Endothelial cell of umbilical vein (primary cell): Measurements from ENCODE around the gene TMED8. TPM values are rescaled to one million over a fixed set of nuclear protein-coding genes. Genes with fewer than 3 reads are reported as not detected.

Experiments
- BruUV-seq: library from RNA; stranded (reverse); fragments of 400-500 nt; replicated peaks from 2 replicates; lab custom pipeline; 2021; lab: Mats Ljungman, UMichigan
- CTCF ChIA-PET: fragments of 300-600, 350-600 bp; sonication (Branson Sonifier 250); formaldehyde crosslinking; loops from one replicate; lab custom pipeline; 2021; ENCODE audit warnings: antibody characterized with exemption, inconsistent platforms; lab: Charles Lee
- POLR2A ChIA-PET: fragments of 300-600, 350-600 bp; sonication (Branson Sonifier 250); formaldehyde crosslinking; loops from one replicate; lab custom pipeline; 2021; ENCODE audit warnings: antibody characterized with exemption, inconsistent platforms; lab: Charles Lee
- DNase-seq: peaks from one replicate; pipeline ENCODE4 v3.0.0-alpha.2; 2011; ENCODE audit warnings: low read depth, low spot score
- FAIRE-seq: peaks from 2 replicates; lab custom pipeline; 2011; peaks lifted over from hg19 to GRCh38; lab: Jason Lieb, UNC
- H2AFZ ChIP-seq: 2 replicates; pipeline ENCODE4 v1.6.0; 2012; ENCODE audit warnings: low read depth, low read length, control low read depth, inconsistent platforms
- H3K27ac ChIP-seq: 2 replicates; pipeline ENCODE4 v1.5.1; 2011; ENCODE audit warnings: low read depth, mild to moderate bottlenecking, control low read depth, low read length, moderate library complexity; ENCODE audit not compliant: insufficient read depth
- H3K27me3 ChIP-seq, 2 experiments: 2 replicates each; pipeline versions ENCODE4 v1.6.0 to v1.6.1; 2011; ENCODE audit warnings: low read length in 2 of 2, mixed read lengths in 1 of 2; ENCODE audit not compliant: control insufficient read depth in 2 of 2, insufficient read depth in 2 of 2
- H3K36me3 ChIP-seq, 2 experiments: 2 replicates in 1 of 2; 3 replicates in 1 of 2; pipeline ENCODE4 v1.5.1; 2011; ENCODE audit warnings: low read length in 2 of 2, mild to moderate bottlenecking in 1 of 2, moderate library complexity in 1 of 2; ENCODE audit not compliant: control insufficient read depth in 2 of 2, insufficient read depth in 2 of 2; ENCODE audit errors: extremely low read depth in 1 of 2
- H3K4me1 ChIP-seq: 3 replicates; pipeline ENCODE4 v1.5.1; 2011; ENCODE audit warnings: mild to moderate bottlenecking, low read length; ENCODE audit not compliant: control insufficient read depth, insufficient read depth; ENCODE audit errors: extremely low read depth
- H3K4me2 ChIP-seq: 2 replicates; pipeline ENCODE4 v1.6.1; 2011; ENCODE audit warnings: low read length, control low read depth, mixed read lengths; ENCODE audit not compliant: insufficient read depth
- H3K4me3 ChIP-seq, 3 experiments: fragments of 200-600 bp in 1 of 3; sonication (generic), shearing (Covaris generic) in 1 of 3; replicated peaks in 1 of 3; 2 replicates each; pipeline ENCODE4 v1.5.1; 2011 to 2016; ENCODE audit warnings: control low read depth in 3 of 3, low read length in 3 of 3, mild to moderate bottlenecking in 2 of 3, inconsistent platforms in 1 of 3, low read depth in 1 of 3, moderate library complexity in 1 of 3; ENCODE audit not compliant: insufficient read depth in 1 of 3
- H3K79me2 ChIP-seq: 2 replicates; pipeline ENCODE4 v1.6.0; 2012; ENCODE audit warnings: low read length, inconsistent platforms; ENCODE audit not compliant: control insufficient read depth, insufficient read depth
- H3K9ac ChIP-seq: replicated peaks from 2 replicates; pipeline ENCODE3; 2011; ENCODE audit warnings: low read length, control low read depth; ENCODE audit not compliant: insufficient read depth; ENCODE audit errors: extremely low read depth
- H3K9me1 ChIP-seq: replicated peaks from 3 replicates; pipeline ENCODE4 v1.6.0; 2011; ENCODE audit warnings: mild to moderate bottlenecking, low read length; ENCODE audit not compliant: control insufficient read depth, insufficient read depth; ENCODE audit errors: extremely low read depth
- H3K9me3 ChIP-seq: replicated peaks from 2 replicates; pipeline ENCODE4 v1.5.1; 2012; ENCODE audit warnings: low read length, inconsistent platforms; ENCODE audit not compliant: control insufficient read depth, insufficient read depth
- H4K20me1 ChIP-seq: replicated peaks from 2 replicates; pipeline ENCODE3; 2011; ENCODE audit warnings: mild to moderate bottlenecking, low read length; ENCODE audit not compliant: control insufficient read depth, insufficient read depth; ENCODE audit errors: extremely low read depth
- EZH2 ChIP-seq: IDR thresholded peaks from 2 replicates; pipeline ENCODE4 v1.6.1; 2012; ENCODE audit warnings: borderline replicate concordance, low read depth, mild to moderate bottlenecking, moderate library complexity, low read length, inconsistent platforms; ENCODE audit not compliant: severe bottlenecking
- FOS ChIP-seq: IDR thresholded peaks from 2 replicates; pipeline ENCODE4 v1.6.1; 2011; ENCODE audit warnings: mild to moderate bottlenecking, low read length, moderate library complexity, borderline replicate concordance; ENCODE audit not compliant: insufficient read depth
- GATA2 ChIP-seq: IDR thresholded peaks from 2 replicates; pipeline ENCODE4 v1.7.0; 2011; ENCODE audit warnings: low read depth, mild to moderate bottlenecking, moderate library complexity, mixed read lengths, low read length; ENCODE audit not compliant: insufficient read length, insufficient read depth
- JUN ChIP-seq: IDR thresholded peaks from 2 replicates; pipeline ENCODE4 v1.6.1; 2011; ENCODE audit warnings: borderline replicate concordance, low read depth; ENCODE audit not compliant: insufficient read length, insufficient read depth
- MYC ChIP-seq: IDR thresholded peaks from one replicate; pipeline ENCODE4 v1.6.1; 2011; ENCODE audit warnings: mild to moderate bottlenecking, low read depth, low read length
- POLR2A ChIP-seq: IDR thresholded peaks from 2 replicates; pipeline ENCODE4 v1.6.1; 2012; ENCODE audit warnings: low read depth, mild to moderate bottlenecking, control low read depth, low read length
- POLR2AphosphoS5 ChIP-seq: IDR thresholded peaks from 2 replicates; pipeline ENCODE4 v1.6.1; 2012; ENCODE audit warnings: low read depth, mild to moderate bottlenecking, control low read depth, low read length, moderate library complexity; ENCODE audit not compliant: insufficient read depth
- dilution Hi-C: fragments of 300-500 bp; cut with MboI; formaldehyde crosslinking; loops from one replicate; pipeline ENCODE4 v1.15.0; 2019; ENCODE audit warnings: low sequenced_read_pairs; ENCODE audit not compliant: extremely low pct_ligation_motif_present
- intact Hi-C: fragments of 100-400 bp; cut with micrococcal nuclease; formaldehyde crosslinking; loops from one replicate; pipeline ENCODE4 v1.10.0; 2022
- polyA plus RNA-seq, 4 experiments: library from polyadenylated mRNA; depleted of rRNA in 3 of 4; stranded (reverse) in 3 of 4; unstranded in 1 of 4; fragments of >200 nt; gene quantifications; 2 replicates each; pipeline versions ENCODE4 v1.2.1 to v1.2.3, GENCODE V29; 2011 to 2012; ENCODE audit warnings: missing spikeins in 1 of 4
- total RNA-seq: library from RNA; stranded (reverse); gene quantifications from 2 replicates; pipeline ENCODE4 v1.2.3, GENCODE V29; 2021
- TF ChIP-seq, protein P1 (sequence below): IDR thresholded peaks from 2 replicates; pipeline ENCODE4 v1.6.1; 2011; ENCODE audit not compliant: insufficient read depth, insufficient read length
- TF ChIP-seq, protein P2 (sequence below), 2 donors: IDR thresholded peaks; 1 replicate in 1 of 2; 2 replicates in 1 of 2; pipeline ENCODE4 v1.5.1; 2011; ENCODE audit warnings: low read length in 2 of 2, mild to moderate bottlenecking in 2 of 2, moderate library complexity in 2 of 2, control low read depth in 1 of 2, inconsistent platforms in 1 of 2, low read depth in 1 of 2; ENCODE audit not compliant: insufficient read depth in 1 of 2; ENCODE audit errors: extremely low read depth in 1 of 2

The TMED8 gene
- total and polyA plus RNA-seq, 2 donors (not counting 3 experiments of a cell fraction or from before 2014, with no cell fraction given): 5.2 to 12.6 TPM

DNA sequence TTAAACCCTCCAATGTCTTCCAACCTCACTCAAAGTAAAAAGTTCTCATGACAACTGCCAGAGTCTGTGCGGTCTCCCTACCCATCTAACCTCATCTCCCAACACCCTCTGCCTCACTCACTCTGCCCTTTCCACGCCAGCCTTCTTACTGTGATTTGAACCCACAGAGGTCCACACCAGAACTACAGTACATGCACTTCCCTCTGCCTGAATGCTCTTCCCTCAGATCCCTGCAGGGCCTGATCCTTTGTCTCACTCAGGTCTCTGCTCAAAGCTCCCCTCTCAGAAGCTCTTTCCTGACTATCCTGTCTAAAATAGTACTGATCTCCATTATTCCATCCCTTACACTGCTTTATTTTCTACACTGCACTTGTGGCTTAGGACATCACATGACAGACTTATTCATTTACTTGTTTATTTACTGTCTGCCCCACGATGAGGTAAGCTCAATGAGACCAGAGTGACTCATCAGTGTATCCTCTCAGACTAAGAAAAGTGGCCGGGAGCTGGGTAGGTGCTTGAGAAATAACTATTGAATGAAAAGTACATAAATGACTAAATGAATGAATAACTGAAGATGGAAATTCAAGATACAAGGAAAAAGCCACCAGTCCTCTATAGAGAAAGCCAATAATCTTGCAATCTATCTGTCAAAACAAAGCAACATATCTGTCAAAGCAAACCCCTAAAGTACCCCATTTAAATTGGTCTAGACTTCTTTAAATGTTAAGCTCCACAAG, 73.3 kb downstream of the TMED8 start:
- no TSS peak for BruUV-seq
- H3K9me1 ChIP-seq: no peaks in the 10 kb centered on the region
- H3K4me2 ChIP-seq: peak overlapping the region; percentile 52
- intact Hi-C loops: loop anchor here (1.0 kb wide), 3 partner anchors 17 to 154 kb away; partner anchors contain the start of genes POMT2 and VIPAS39
- H3K27me3 ChIP-seq: no peaks in the 10 kb centered on the region
- POLR2A ChIA-PET: interaction anchor here (1.1 to 2.0 kb wide), 3 partner anchors 12 to 154 kb away, joined by 4 to 7 read pairs (median 6); partner anchors contain the start of genes GSTZ1, POMT2 and VIPAS39
- peak overlapping the region; percentile 96 for H3K27ac ChIP-seq
- DNase-seq: peak; percentile 96
- H3K9ac ChIP-seq: peak overlapping the region; percentile 68
- peaks cover 0 to 4% of the 10 kb centered on the region in 2 experiments for H3K36me3 ChIP-seq
- peak overlapping the region; percentile 47 for H2AFZ ChIP-seq
- dilution Hi-C loops: no loop called here
- H3K4me3 ChIP-seq: no peak overlapping the region
- peaks cover 29% of the 10 kb centered on the region for H3K4me1 ChIP-seq
- no peaks in the 10 kb centered on the region for H3K79me2 ChIP-seq
- no peaks in the 10 kb centered on the region for H3K9me3 ChIP-seq
- TF ChIP-seq MYC (no peak), JUN (peak; percentile 98), FOS (peak; percentile 99), POLR2A (no peak), EZH2 (no peak), POLR2AphosphoS5 (peak; percentile 34), GATA2 (peak; percentile 74)
- TF ChIP-seq, protein P1, sequence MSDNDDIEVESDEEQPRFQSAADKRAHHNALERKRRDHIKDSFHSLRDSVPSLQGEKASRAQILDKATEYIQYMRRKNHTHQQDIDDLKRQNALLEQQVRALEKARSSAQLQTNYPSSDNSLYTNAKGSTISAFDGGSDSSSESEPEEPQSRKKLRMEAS: no peak
- TF ChIP-seq, protein P2, sequence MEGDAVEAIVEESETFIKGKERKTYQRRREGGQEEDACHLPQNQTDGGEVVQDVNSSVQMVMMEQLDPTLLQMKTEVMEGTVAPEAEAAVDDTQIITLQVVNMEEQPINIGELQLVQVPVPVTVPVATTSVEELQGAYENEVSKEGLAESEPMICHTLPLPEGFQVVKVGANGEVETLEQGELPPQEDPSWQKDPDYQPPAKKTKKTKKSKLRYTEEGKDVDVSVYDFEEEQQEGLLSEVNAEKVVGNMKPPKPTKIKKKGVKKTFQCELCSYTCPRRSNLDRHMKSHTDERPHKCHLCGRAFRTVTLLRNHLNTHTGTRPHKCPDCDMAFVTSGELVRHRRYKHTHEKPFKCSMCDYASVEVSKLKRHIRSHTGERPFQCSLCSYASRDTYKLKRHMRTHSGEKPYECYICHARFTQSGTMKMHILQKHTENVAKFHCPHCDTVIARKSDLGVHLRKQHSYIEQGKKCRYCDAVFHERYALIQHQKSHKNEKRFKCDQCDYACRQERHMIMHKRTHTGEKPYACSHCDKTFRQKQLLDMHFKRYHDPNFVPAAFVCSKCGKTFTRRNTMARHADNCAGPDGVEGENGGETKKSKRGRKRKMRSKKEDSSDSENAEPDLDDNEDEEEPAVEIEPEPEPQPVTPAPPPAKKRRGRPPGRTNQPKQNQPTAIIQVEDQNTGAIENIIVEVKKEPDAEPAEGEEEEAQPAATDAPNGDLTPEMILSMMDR (IDR thresholded peaks at IDR 0.05; ENCODE audit: extremely low read depth in 1 of 2, insufficient read depth in 1 of 2, low read depth in 1 of 2, low read length in 2 of 2): no peak
- FAIRE-seq: peak; percentile 94
- no peaks in the 10 kb centered on the region for H4K20me1 ChIP-seq
- CTCF ChIA-PET: interaction anchor here (0.6 to 12.7 kb wide), 5 partner anchors 11 to 593 kb away, joined by 3 to 515 read pairs (median 5); partner anchors contain the start of genes GSTZ1 and POMT2
